Naive B cell (primary cell): ENCODE results near the gene POLE4. TPM values are rescaled to one million over a fixed set of nuclear protein-coding genes. Genes with fewer than 3 reads are reported as not detected.

Experiments
- ATAC-seq, 2 donors: fragments of 150-1000 bp; cut with Tn5 transposase; 2 replicates each; pipeline ENCODE4 v1.10.0; 2021; ENCODE audit warnings: low read depth in 2 of 2, mild to moderate bottlenecking in 2 of 2, moderate library complexity in 2 of 2
- DNase-seq: peaks from one replicate; pipeline ENCODE4 v3.0.0; 2022
- H3K27ac Mint-ChIP-seq, 6 donors: one replicate each; pipeline ENCODE4 v1.8.0; 2020 to 2022; ENCODE audit warnings: mild to moderate bottlenecking in 6 of 6, mixed read lengths in 6 of 6, moderate library complexity in 5 of 6, inconsistent platforms in 2 of 6
- H3K27me3 Mint-ChIP-seq, 3 donors: one replicate each; pipeline ENCODE4 v1.8.0; 2021 to 2022; ENCODE audit warnings: mixed read lengths in 3 of 3, mild to moderate bottlenecking in 1 of 3
- H3K36me3 Mint-ChIP-seq, 2 donors: one replicate each; pipeline ENCODE4 v1.8.0; 2020 to 2022; ENCODE audit warnings: mixed read lengths in 2 of 2, inconsistent platforms in 1 of 2, mild to moderate bottlenecking in 1 of 2
- H3K4me1 Mint-ChIP-seq, 3 donors: one replicate each; pipeline ENCODE4 v1.8.0; 2020 to 2022; ENCODE audit warnings: mixed read lengths in 3 of 3, inconsistent platforms in 1 of 3, mild to moderate bottlenecking in 1 of 3, moderate library complexity in 1 of 3
- H3K4me3 Mint-ChIP-seq, 8 donors: one replicate each; pipeline ENCODE4 v1.8.0; 2020 to 2022; ENCODE audit warnings: mild to moderate bottlenecking in 8 of 8, mixed read lengths in 8 of 8, moderate library complexity in 8 of 8, inconsistent platforms in 2 of 8
- H3K9me3 Mint-ChIP-seq, 7 donors: one replicate each; pipeline ENCODE4 v1.8.0; 2020 to 2022; ENCODE audit warnings: mixed read lengths in 7 of 7, mild to moderate bottlenecking in 5 of 7, inconsistent platforms in 2 of 7, moderate library complexity in 1 of 7
- polyA plus RNA-seq, 6 donors: library from polyadenylated mRNA; unstranded; fragments of 300-500 nt; fragmentation: Illumina TruSeq; gene quantifications; one replicate each; pipeline ENCODE4 v1.2.3, GENCODE V29; 2021; ENCODE audit warnings: low read depth in 6 of 6

POLE4 gene, protein sequence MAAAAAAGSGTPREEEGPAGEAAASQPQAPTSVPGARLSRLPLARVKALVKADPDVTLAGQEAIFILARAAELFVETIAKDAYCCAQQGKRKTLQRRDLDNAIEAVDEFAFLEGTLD
- polyA plus RNA-seq: 100 to 1,000 TPM; 145 to 229 (median 186) TPM

DNA sequence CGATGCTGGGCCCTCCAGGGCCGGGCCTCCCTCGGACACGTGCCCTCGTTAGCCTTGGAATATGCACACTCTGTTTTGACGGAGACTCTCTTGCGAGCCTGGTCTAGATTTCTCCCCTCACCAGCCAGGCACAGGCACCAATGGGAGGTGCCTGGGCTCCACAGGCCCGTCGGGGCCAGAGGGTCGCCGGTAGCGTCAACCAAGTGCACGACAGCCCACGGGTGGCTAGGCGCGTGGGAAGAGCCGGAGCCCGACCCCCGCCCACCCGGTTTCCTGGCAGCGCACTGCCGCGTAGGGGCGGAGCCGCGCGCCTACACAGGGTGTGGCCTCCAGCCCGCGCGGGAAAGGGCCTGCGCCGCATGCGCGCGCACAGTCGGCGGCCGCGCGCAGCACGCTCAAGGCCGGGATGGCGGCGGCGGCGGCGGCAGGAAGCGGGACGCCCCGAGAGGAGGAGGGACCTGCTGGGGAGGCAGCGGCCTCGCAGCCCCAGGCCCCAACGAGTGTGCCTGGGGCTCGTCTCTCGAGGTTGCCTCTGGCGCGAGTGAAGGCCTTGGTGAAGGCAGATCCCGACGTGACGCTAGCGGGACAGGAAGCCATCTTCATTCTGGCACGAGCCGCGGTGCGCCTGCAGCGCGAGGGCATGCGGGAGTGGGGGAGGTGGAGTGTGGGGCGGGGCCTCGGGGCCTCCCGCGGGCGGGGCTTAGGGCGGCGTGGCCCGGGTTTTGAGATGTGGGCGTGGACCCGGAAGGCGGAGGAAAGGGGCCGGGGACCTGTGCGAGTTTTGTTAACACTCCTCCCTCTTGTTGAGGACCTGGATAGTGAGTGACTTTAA is at the start of gene POLE4:
POLE4 (plus strand) TSS at position 370 of the 832 bp plus-strand sequence; CDS start at position 407, 37 bp downstream.
- H3K27me3 Mint-ChIP-seq: no peaks in the 10 kb centered on the region
- peak within 1 kb of the TSS; percentile 80 to 97 (median 88) for H3K27ac Mint-ChIP-seq
- H3K4me3 Mint-ChIP-seq: peak within 1 kb of the TSS; percentile 77 to 92 (median 85)
- peak; percentile 86 for ATAC-seq
- H3K36me3 Mint-ChIP-seq: peaks cover 15 to 24% of the 10 kb centered on the region in 2 donors
- peaks cover 18 to 59% (median 31%) of the 10 kb centered on the region in 3 donors for H3K4me1 Mint-ChIP-seq
- peak; percentile 87 for DNase-seq
- H3K9me3 Mint-ChIP-seq: peaks cover 0 to 13% (median 3%) of the 10 kb centered on the region in 7 donors

DNA sequence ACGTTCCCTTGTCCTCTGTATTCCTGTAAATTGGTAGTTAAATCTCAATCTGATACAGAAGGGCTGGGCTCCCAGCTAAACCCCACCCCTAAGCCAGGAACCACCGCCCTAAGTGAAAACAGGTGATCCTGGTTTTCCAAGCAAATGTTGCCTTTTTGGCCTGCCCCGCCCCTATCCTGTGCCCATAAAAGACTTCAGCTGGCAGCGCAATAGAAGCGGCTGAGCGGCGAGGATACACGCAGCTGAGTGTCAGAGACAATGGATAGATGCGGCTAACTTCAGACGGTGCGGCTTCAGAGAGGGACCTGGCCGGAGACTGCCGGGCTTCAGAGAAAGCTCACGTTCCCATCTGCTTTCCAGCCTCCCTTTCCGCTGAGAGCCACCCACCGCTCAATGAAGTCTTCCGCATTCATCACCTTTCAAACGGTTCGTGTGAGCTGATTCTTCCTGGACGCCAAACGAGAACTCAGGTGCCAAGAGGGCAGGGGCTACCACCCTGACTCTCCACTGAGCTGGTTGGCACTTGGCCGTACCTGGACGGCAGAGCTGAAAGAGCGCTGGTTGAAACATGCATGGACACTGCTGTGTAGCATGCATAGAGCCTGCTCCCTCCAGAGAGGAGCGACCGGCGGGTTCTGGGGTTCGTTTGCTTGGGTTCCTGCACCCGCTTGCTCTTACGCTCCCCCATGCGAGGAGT is 49.5 kb upstream of the POLE4 start:
- peak overlapping the region in 2 of 6 donors; percentile 12 to 49 for H3K27ac Mint-ChIP-seq

DNA sequence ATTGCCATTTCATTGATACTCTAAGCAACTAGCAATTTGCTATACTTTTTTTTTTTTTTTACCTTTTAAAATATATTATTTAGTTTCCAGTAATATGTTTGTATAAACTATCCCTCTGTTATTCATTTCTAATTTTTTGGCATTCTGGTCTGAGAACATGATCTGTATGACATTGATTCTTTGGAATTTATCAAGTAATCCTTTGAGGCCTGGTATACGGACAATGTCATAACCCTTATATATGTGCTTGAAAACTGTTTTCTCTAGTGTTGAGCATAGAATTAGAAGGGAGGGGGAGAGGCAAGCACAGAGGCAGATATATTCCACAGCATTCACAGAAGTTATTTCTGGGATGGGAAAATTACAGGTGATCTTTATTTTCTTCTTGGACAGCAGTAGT is 48.2 kb upstream of the POLE4 start:
- peaks cover 34 to 61% (median 56%) of the 10 kb centered on the region in 3 donors for H3K27me3 Mint-ChIP-seq
- H3K9me3 Mint-ChIP-seq: peaks cover 0 to 21% (median 0%) of the 10 kb centered on the region in 7 donors
- H3K27ac Mint-ChIP-seq: peak overlapping the region in 1 of 6 donors; percentile 9
- DNase-seq (no peak), ATAC-seq (no peak)
- no peaks in the 10 kb centered on the region for H3K36me3 Mint-ChIP-seq
- H3K4me1 Mint-ChIP-seq: peaks cover 0 to 7% (median 4%) of the 10 kb centered on the region in 3 donors
- H3K4me3 Mint-ChIP-seq: no peak overlapping the region

More for the DNA sequence above, 49.5 kb upstream of the POLE4 start:
- no peak for DNase-seq
- peaks cover 0 to 7% (median 4%) of the 10 kb centered on the region in 3 donors for H3K4me1 Mint-ChIP-seq
- no peaks in the 10 kb centered on the region for H3K36me3 Mint-ChIP-seq
- peaks cover 34 to 49% (median 43%) of the 10 kb centered on the region in 3 donors for H3K27me3 Mint-ChIP-seq
- no peak for ATAC-seq
- peaks cover 0 to 21% (median 0%) of the 10 kb centered on the region in 7 donors for H3K9me3 Mint-ChIP-seq
- H3K4me3 Mint-ChIP-seq: peak overlapping the region in 1 of 8 donors; percentile 32

DNA sequence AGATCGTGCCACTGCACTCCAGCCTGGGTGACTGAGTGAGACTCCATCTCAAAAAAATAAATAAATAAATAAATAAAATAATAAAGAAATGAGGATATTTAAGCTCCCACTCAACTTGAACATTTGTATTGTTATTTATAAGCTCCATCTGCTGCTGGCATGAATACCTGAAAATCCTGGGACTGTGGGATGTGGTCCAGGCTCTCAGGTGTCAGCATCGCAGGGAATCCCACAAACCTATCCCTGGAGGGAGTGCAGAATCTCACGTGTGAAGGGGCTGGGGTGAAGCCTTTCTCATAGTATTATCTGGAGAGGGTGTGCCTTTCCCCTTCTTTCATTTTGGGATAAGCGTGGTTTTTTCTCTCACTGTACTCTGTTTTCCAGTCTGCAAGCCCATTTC is 47.4 kb upstream of the POLE4 start:
- peaks cover 0 to 7% (median 4%) of the 10 kb centered on the region in 3 donors for H3K4me1 Mint-ChIP-seq
- H3K4me3 Mint-ChIP-seq: no peak overlapping the region
- ATAC-seq: no peak
- H3K36me3 Mint-ChIP-seq: no peaks in the 10 kb centered on the region
- peaks cover 34 to 65% (median 55%) of the 10 kb centered on the region in 3 donors for H3K27me3 Mint-ChIP-seq
- no peak overlapping the region for H3K27ac Mint-ChIP-seq
- peaks cover 0 to 21% (median 0%) of the 10 kb centered on the region in 7 donors for H3K9me3 Mint-ChIP-seq
- DNase-seq: no peak

DNA sequence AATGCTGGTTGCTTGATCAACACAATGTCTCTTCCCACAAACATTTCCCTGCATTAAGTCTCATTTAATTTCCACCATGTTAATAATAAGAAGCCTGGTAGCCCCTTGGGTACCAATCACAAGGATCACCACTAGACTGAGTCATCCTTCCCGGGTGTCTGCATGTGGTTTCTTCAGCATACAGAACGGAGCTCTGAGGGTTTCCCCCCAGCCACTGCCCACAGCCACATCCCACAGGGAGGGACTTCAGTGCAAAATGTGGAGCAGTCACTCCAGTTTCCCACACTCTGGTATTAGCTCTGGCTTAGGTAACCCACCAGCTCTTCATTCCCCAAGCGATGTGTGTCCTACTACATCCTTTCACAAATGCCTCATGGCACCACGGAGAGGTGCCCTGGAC is 42.7 kb upstream of the POLE4 start:
- Mint-ChIP-seq H3K4me1 (peaks cover 0 to 4% (median 4%) of the 10 kb centered on the region in 3 donors), H3K27me3 (peaks cover 34 to 56% (median 53%) of the 10 kb centered on the region in 3 donors), H3K9me3 (peaks cover 0 to under 1% (median 0%) of the 10 kb centered on the region in 7 donors), H3K4me3 (no peak overlapping the region), H3K27ac (no peak overlapping the region), H3K36me3 (no peaks in the 10 kb centered on the region)
- DNase-seq: no peak
- no peak for ATAC-seq

DNA sequence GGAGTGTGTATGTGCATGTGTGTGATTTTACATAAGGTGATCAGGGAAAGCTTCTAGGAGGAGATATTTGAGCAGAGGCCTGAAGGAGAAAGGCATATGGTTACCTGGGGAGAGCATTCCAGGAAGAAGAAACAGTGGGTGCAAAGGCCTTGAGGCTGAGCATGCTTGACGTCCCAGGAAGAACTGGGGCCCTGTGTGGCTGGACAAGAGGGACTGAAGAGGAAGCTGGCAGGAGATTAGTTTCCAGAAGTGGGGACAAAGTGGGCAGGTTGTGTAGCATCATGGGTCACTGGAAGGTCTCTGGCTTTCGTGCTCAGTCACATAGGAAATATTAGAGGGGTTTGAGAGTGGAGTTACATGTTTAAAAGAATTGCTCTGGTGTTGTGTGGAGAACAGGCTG is 42.0 kb upstream of the POLE4 start:
- Mint-ChIP-seq H3K27ac (no peak overlapping the region), H3K9me3 (peaks cover 0 to 1% (median 0%) of the 10 kb centered on the region in 7 donors), H3K4me3 (no peak overlapping the region)

DNA sequence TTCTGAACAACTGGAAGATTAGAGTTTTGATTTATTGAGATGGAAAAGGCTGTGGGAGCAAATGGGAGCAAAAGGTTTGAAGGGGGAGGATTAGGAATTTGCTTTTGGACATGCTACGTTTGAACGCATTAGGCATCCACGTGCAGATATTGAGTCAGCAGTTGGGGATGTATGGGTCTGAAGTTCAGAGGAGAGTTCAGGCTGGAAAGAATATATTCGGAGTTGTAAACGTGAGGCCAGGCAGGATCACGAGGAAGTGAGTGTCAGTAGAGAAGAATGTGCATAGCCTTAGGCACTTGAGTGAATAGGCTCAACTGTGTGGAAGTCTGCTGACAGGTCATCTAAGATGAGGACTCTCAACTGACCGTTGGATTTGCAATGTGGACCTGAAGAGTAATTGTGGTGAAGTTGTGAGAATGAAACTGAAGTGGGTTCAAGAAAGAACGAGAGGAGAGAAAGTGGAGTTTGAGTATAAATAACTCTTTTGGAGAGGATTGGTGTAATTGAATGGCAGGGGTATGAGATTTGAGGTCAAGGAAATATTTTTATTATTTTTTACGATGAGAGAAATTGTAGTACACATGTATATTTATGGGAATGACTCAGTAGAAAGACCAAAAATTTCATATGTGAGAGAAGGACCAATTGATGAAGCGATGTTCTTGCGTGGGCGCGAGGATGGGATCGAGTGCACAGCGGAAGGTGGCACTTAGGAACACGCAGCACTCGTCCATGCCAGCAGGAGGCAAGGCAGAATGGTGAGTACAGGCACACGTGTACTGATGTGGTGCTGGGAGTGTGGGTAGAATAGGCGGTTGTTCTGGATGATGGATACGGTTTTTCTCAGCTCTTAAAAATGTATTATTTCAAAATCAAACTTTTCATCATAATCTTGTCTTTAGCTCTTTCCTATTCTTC is 40.5 kb upstream of the POLE4 start:
- H3K36me3 Mint-ChIP-seq: no peaks in the 10 kb centered on the region
- peak overlapping the region in 1 of 8 donors; percentile 32 for H3K4me3 Mint-ChIP-seq
- H3K4me1 Mint-ChIP-seq: peaks cover 0 to 4% (median 4%) of the 10 kb centered on the region in 3 donors
- ATAC-seq: no peak
- H3K9me3 Mint-ChIP-seq: peaks cover 0 to 1% (median 0%) of the 10 kb centered on the region in 7 donors
- no peak for DNase-seq
- H3K27me3 Mint-ChIP-seq: peaks cover 30 to 56% (median 44%) of the 10 kb centered on the region in 3 donors
- H3K27ac Mint-ChIP-seq: no peak overlapping the region

More for the DNA sequence above, 42.0 kb upstream of the POLE4 start:
- ATAC-seq: no peak
- Mint-ChIP-seq H3K4me1 (peaks cover 0 to 4% (median 4%) of the 10 kb centered on the region in 3 donors), H3K27me3 (peaks cover 37 to 61% (median 53%) of the 10 kb centered on the region in 3 donors), H3K36me3 (no peaks in the 10 kb centered on the region)
- no peak for DNase-seq

DNA sequence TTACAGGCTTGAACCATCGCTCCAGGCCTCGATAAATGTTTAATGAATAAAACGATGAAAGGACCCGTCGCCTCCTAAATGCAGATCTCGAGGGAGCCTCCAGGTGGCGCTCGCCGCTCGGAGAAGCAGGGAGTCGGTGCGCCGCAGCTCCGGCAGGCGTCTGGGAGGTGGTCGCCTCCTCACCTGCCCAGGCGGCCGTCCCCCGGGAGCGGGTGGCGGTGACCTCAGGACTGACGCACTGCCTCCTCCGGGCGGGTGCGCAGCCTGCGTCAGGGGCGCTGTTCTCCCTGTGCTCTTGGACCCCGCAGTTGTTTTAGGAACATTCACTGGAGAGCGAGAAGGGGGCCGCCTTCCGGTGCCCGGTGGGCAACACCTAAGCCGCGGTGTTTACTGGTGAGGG is 38.6 kb upstream of the POLE4 start:
- Mint-ChIP-seq H3K27ac (peak overlapping the region in 3 of 6 donors; percentile 24 to 44 (median 35)), H3K9me3 (peaks cover 0 to 1% (median 0%) of the 10 kb centered on the region in 7 donors), H3K36me3 (no peaks in the 10 kb centered on the region), H3K4me1 (peaks cover 0 to 4% (median 4%) of the 10 kb centered on the region in 3 donors), H3K4me3 (peak overlapping the region in 3 of 8 donors; percentile 26 to 76 (median 52)), H3K27me3 (peaks cover 29 to 43% (median 33%) of the 10 kb centered on the region in 3 donors)
- ATAC-seq (peak; percentile 90 to 92), DNase-seq (peak; percentile 69)

DNA sequence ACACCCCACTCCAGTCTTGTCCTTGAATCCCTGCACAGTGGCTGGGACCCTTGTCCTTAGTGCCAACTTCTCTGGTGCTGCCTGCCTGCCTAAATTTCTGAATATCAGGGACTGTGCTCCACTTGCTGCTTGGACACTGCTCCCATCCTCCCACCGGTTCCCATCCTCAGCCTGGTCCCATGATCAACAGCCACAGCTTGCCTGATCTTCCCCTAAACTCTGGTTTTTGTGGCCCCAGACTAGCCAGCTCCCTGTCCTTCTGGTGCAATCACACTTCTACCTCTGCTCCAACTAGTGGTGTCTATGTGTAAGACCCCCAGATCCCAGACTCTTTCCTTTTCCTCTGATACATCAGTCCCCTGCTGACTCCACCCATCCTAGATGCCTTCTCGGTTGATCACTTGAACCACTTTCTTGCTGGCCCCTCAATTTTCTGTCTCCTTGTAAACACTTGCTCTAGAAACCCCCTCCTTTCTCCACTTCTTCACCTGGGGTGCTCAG is 37.2 kb upstream of the POLE4 start:
- H3K27me3 Mint-ChIP-seq: peaks cover 24 to 34% (median 29%) of the 10 kb centered on the region in 3 donors
- peaks cover 0 to 4% (median 4%) of the 10 kb centered on the region in 3 donors for H3K4me1 Mint-ChIP-seq
- H3K36me3 Mint-ChIP-seq: no peaks in the 10 kb centered on the region
- H3K27ac Mint-ChIP-seq: peak overlapping the region in 2 of 6 donors; percentile 21 to 33
- ATAC-seq (no peak), DNase-seq (no peak)
- peak overlapping the region in 1 of 8 donors; percentile 58 for H3K4me3 Mint-ChIP-seq
- H3K9me3 Mint-ChIP-seq: peaks cover 0 to 1% (median 0%) of the 10 kb centered on the region in 7 donors

DNA sequence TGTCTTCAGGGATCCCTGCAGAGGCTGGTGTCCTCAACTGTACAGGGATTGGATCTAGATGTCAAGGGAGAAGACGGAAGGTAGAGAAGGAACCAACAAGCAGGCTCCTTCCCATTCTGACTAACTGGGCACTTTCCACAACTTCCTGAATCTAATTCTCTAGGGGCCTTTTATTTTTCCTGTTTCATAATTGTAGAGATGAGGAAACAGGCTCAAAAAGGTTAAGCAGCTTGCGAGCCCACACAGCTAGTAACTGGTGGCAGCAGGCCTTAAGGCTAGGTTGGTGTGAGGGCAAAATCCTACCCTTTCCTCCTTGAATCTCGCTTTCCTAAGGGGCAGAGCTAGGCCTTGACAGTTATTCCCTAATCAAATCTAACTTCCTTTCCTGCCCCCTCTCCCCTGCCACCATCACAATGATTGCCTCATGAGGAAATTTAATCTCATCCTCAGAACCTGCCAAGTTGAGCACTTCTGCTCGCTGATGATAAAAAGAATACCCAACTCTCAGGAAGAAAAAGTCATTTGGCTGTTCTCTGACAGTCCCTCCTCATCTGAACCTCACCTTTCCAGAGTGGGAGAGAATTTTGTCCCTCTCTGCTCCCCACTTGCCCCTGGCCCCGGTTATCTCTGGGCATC is 35.7 kb upstream of the POLE4 start:
- peak overlapping the region in 1 of 8 donors; percentile 22 for H3K4me3 Mint-ChIP-seq
- ATAC-seq (no peak), DNase-seq (no peak)
- H3K27me3 Mint-ChIP-seq: peaks cover 14 to 21% (median 20%) of the 10 kb centered on the region in 3 donors
- no peaks in the 10 kb centered on the region for H3K36me3 Mint-ChIP-seq
- H3K27ac Mint-ChIP-seq: peak overlapping the region in 2 of 6 donors; percentile 51 to 89
- peaks cover 0 to 1% (median 0%) of the 10 kb centered on the region in 7 donors for H3K9me3 Mint-ChIP-seq
- H3K4me1 Mint-ChIP-seq: peaks cover 0 to 4% (median 4%) of the 10 kb centered on the region in 3 donors

DNA sequence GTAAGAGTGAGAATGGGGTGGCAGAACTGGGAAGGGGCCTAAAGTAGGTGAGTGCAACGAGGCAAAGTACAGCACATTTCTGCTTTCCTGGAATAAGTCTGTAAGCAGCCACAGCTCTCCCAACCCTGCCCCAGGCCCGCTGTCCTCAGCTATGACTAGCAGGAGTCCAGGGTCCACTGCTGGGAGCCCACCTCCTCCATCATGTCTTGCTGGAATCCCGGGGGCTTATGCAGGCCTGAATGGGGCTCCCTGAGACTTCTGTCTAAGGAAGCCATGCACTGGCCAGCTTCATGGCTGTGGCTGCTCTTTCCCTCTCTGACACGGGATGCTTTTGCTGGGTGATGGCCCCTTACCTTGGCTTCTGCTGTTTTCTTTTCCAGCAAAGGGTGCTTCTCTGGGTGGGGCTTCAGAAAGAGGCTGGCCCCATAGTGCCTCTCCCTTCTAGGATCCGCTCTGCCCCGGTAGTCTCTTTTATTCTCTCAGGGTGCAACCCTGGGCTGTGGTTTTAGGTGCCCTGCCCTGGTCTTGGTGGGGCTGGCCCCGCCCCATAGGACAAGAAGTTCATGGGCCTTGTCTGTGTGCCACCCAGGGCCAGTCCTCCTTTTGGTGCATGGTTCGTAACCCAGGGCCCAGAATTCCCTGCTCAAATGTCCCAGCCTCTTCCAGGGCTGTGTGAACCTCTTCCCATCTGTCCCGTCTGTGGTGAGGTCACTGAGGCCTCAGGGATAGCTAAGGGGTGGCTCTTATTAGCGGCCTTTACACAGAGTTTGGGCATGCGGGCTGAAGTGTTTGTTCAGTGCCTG is 33.8 kb upstream of the POLE4 start:
- Mint-ChIP-seq H3K36me3 (peaks cover 0 to 8% of the 10 kb centered on the region in 2 donors), H3K27me3 (peaks cover 7 to 26% (median 14%) of the 10 kb centered on the region in 3 donors), H3K9me3 (peaks cover 0 to 5% (median 0%) of the 10 kb centered on the region in 7 donors), H3K4me3 (peak overlapping the region in 1 of 8 donors; percentile 54), H3K27ac (peak overlapping the region in 3 of 6 donors; percentile 52 to 63 (median 57)), H3K4me1 (peaks cover 0 to under 1% (median under 1%) of the 10 kb centered on the region in 3 donors)
- no peak for ATAC-seq
- no peak for DNase-seq
